ENCODE results near the gene KLF13. TPM values are rescaled to one million over a fixed set of nuclear protein-coding genes. Genes with fewer than 3 reads are reported as not detected.

Gene KLF13
- total RNA-seq, 1 donor from 2014 or later, result 59.1 TPM

DNA sequence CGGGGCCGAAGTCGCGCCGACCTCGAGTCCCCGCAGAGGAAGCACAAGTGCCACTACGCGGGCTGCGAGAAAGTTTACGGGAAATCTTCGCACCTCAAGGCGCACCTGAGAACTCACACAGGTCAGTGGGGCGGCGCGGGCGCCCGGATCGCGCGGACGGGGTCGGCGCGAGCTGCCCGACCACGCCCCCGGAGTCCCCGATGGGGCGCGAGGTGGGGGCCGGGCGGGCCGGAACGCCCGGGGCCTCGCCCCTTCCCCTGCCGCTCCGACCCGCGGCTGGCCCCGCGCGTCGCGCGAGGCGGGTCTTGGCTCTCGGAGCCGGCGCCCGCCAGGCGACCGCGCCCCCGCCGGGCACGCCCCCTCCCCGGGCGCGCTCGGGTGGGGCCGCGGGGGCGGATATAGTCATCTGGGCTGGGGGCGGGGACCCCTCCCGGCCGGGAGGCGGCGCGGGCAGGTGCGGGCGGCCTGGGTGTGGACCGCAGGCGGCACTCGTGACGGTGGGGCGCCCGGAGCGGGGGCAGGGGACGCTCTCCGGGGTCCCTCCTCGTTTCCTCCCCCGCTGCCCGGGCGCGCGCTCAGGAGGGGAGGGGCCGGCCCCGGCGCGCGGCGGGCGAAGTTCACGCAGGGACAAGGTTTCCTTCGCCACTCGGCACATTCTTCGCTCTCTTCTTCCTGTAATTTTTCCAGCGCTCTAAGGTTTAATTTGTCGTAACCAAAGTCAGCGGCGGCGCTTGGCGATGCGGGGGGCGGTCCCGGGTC lies 1.2 kb downstream of the KLF13 start:
- Mint-ChIP-seq H3K27me3 (ENCODE audit: low read depth) (no peaks in the 10 kb centered on the region), H3K4me3 (ENCODE audit: unreplicated experiment) (peak overlapping the region; percentile 72), H3K9me3 (ENCODE audit: low read depth) (no peaks in the 10 kb centered on the region), H3K36me3 (ENCODE audit: low read depth) (no peaks in the 10 kb centered on the region), H3K4me1 (ENCODE audit: low read depth) (peaks cover 45% of the 10 kb centered on the region), H3K27ac (ENCODE audit: unreplicated experiment) (peak overlapping the region; percentile 66)
- DNase-seq (ENCODE audit: low spot score), result no peak
- TF ChIP-seq, protein P1, sequence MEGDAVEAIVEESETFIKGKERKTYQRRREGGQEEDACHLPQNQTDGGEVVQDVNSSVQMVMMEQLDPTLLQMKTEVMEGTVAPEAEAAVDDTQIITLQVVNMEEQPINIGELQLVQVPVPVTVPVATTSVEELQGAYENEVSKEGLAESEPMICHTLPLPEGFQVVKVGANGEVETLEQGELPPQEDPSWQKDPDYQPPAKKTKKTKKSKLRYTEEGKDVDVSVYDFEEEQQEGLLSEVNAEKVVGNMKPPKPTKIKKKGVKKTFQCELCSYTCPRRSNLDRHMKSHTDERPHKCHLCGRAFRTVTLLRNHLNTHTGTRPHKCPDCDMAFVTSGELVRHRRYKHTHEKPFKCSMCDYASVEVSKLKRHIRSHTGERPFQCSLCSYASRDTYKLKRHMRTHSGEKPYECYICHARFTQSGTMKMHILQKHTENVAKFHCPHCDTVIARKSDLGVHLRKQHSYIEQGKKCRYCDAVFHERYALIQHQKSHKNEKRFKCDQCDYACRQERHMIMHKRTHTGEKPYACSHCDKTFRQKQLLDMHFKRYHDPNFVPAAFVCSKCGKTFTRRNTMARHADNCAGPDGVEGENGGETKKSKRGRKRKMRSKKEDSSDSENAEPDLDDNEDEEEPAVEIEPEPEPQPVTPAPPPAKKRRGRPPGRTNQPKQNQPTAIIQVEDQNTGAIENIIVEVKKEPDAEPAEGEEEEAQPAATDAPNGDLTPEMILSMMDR (IDR thresholded peaks at IDR 0.05), result peak; percentile 21

DNA sequence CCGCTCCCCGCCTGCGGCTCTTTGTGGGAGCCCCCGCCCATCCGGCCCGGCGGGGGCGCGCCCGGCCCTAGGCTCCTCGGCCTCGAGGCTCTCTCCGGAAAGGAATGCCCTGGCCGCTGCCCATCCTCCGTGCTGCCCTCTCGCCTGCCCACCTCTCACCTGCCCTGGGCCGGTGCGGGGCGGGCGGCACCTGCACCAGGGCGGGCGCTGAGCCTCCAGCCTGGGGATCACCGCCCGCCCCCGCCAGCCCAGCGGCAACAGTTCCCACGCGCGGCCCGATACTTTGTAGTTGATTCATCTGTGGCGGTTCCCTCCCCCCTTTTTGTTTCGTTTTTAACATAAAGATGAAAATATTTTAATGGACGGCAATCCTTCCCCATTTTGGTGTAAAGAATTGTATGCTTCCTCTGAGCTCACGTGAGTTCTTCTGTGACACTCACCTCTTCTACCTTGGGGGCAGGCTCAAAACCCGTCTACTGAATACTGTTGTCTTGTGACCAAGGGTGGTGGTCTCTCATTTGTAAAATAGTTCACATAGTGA lies 1.9 kb downstream of the KLF13 start:
- TF ChIP-seq, protein P1 (IDR thresholded peaks at IDR 0.05), result peak; percentile 25
- no peaks in the 10 kb centered on the region for H3K27me3 Mint-ChIP-seq (ENCODE audit: low read depth)
- H3K4me3 Mint-ChIP-seq (ENCODE audit: unreplicated experiment), result peak overlapping the region; percentile 72
- H3K4me1 Mint-ChIP-seq (ENCODE audit: low read depth), result peaks cover 45% of the 10 kb centered on the region
- peak overlapping the region; percentile 61 for H3K27ac Mint-ChIP-seq (ENCODE audit: unreplicated experiment)
- H3K36me3 Mint-ChIP-seq (ENCODE audit: low read depth), result no peaks in the 10 kb centered on the region
- H3K9me3 Mint-ChIP-seq (ENCODE audit: low read depth), result no peaks in the 10 kb centered on the region
- DNase-seq (ENCODE audit: low spot score), result no peak

DNA sequence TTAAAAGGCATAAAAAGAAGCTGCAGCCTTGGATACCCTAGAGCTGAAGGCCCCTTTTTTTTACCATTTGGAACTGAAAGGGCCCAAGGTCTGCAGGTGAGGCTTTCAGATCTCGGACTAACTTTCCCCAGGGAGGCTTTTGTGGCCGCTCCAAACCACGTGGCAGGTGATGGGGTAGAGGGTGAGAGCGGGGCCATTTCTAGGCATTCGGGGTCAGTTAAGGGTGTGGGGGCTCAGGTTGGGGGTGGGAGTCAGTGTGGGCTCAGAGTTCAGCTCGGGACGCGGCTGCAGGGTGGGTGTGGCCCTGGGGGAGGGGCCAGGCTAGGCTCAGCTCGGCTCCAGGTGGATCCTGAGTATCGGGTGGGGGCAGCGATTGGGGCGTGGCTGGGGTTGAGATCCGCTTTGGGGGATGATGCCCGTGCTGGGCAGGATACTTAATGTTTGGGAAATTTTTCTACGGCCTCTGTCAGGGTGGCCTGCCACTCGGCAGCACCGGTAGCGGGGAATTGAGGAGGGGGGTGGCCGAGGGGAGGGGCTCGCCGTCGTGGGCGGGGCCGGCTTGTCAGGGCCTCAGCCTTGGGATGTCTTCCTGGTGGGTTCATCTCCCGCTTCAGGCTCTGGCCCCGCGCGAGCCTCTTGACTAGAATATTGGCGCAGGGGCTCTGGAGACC lies 2.5 kb downstream of the KLF13 start:
- DNase-seq (ENCODE audit: low spot score), result no peak
- Mint-ChIP-seq H3K36me3 (ENCODE audit: low read depth) (no peaks in the 10 kb centered on the region), H3K4me3 (ENCODE audit: unreplicated experiment) (peak overlapping the region; percentile 72), H3K4me1 (ENCODE audit: low read depth) (peaks cover 45% of the 10 kb centered on the region), H3K9me3 (ENCODE audit: low read depth) (no peaks in the 10 kb centered on the region), H3K27ac (ENCODE audit: unreplicated experiment) (peak overlapping the region; percentile 39), H3K27me3 (ENCODE audit: low read depth) (no peaks in the 10 kb centered on the region)
- TF ChIP-seq, protein P1 (IDR thresholded peaks at IDR 0.05), result no peak

DNA sequence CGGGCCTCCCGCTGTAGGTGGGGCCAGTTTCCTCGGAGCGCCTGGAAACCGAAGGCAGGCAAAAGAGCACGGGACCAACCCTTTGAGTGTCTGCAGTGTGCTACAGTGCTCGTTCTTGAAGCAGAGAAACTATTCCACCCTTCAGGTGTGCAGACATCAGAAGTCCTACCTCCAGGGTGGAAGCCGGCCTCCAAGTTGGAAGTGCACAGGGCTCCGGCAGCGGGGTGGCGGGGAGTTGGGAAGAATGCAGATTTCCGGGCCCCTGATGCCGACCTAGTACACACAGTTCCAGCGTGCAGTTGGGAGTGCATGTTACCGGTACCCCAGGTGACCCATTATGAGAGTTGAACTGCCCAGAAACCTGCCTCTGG lies 3.0 kb downstream of the KLF13 start:
- peak overlapping the region; percentile 72 for H3K4me3 Mint-ChIP-seq (ENCODE audit: unreplicated experiment)
- peak overlapping the region; percentile 58 for H3K27ac Mint-ChIP-seq (ENCODE audit: unreplicated experiment)
- peaks cover 46% of the 10 kb centered on the region for H3K4me1 Mint-ChIP-seq (ENCODE audit: low read depth)
- H3K9me3 Mint-ChIP-seq (ENCODE audit: low read depth), result no peaks in the 10 kb centered on the region
- no peaks in the 10 kb centered on the region for H3K36me3 Mint-ChIP-seq (ENCODE audit: low read depth)
- TF ChIP-seq, protein P1 (IDR thresholded peaks at IDR 0.05), result no peak
- no peak for DNase-seq (ENCODE audit: low spot score)
- no peaks in the 10 kb centered on the region for H3K27me3 Mint-ChIP-seq (ENCODE audit: low read depth)

DNA sequence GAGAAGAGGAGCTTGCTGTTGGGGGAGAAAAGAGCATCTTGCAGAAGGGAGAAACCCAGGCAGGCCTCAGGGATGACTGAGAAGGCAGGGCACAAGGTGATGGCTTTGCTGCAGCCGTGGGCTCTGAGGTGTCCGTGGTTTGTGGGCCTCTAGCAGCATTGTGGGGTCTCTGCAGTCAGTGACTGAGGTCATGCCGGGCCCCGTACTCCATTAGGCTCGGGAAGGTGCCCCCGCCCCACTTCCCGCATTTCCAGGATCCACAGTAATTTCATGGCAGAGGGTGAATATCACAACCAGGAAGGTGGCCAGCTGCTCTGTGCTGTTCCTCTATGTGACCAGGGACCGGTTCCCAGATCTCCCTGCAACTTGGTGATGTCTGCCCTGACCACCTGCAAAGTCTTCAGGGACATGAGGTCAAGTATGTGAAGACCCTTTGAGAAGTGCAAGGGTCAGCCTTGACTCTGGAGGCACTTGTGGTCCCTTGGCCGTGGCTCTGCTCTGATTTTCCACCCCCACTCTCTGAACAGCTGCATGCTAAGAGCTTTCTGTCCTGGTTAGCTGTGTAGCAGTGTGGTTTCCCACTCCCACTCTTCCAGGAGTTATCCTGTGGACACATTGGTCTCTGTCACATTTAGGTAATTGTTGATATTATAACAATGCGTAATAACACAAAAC lies 3.6 kb downstream of the KLF13 start:
- no peak overlapping the region for H3K4me3 Mint-ChIP-seq (ENCODE audit: unreplicated experiment)
- TF ChIP-seq, protein P1 (IDR thresholded peaks at IDR 0.05), result no peak
- no peaks in the 10 kb centered on the region for H3K9me3 Mint-ChIP-seq (ENCODE audit: low read depth)
- no peak for DNase-seq (ENCODE audit: low spot score)
- no peaks in the 10 kb centered on the region for H3K27me3 Mint-ChIP-seq (ENCODE audit: low read depth)
- no peaks in the 10 kb centered on the region for H3K36me3 Mint-ChIP-seq (ENCODE audit: low read depth)
- peak overlapping the region; percentile 58 for H3K27ac Mint-ChIP-seq (ENCODE audit: unreplicated experiment)
- peaks cover 46% of the 10 kb centered on the region for H3K4me1 Mint-ChIP-seq (ENCODE audit: low read depth)
